Transverse colon (tissue), 4 donors: ENCODE measurements around the gene TRPM3. TPM values are rescaled to one million over a fixed set of nuclear protein-coding genes. Genes with fewer than 3 reads are reported as not detected.

Experiments
- DNase-seq: peaks from one replicate; pipeline ENCODE4 v3.0.0-alpha.2; 2019
- H3K27ac ChIP-seq, 4 donors: fragments of 200-600 bp; sonication (generic); 2 replicates each; pipeline ENCODE4 v1.5.1; 2016 to 2018; ENCODE audit warnings: inconsistent platforms in 4 of 4
- H3K27me3 ChIP-seq: fragments of 200-600 bp; sonication (generic); 2 replicates; pipeline ENCODE4 v1.5.1; 2017; ENCODE audit warnings: inconsistent platforms
- H3K36me3 ChIP-seq, 4 donors: fragments of 200-600 bp; sonication (generic); 2 replicates each; pipeline ENCODE4 v1.5.1; 2017 to 2019; ENCODE audit warnings: inconsistent platforms in 4 of 4
- H3K4me1 ChIP-seq, 4 donors: fragments of 200-600 bp; sonication (generic); 2 replicates each; pipeline ENCODE4 v1.5.1; 2017 to 2020; ENCODE audit warnings: inconsistent platforms in 4 of 4
- H3K4me3 ChIP-seq, 4 donors: fragments of 200-600 bp; sonication (generic); 1 replicate in 1 of 4; 2 replicates in 3 of 4; pipeline versions ENCODE4 v1.5.1 to v1.6.1; 2017 to 2019; ENCODE audit warnings: inconsistent platforms in 4 of 4
- H3K9me3 ChIP-seq, 2 donors: fragments of 200-600 bp; sonication (generic); 2 replicates each; pipeline ENCODE4 v1.5.1; 2017 to 2019; ENCODE audit warnings: inconsistent platforms in 2 of 2
- CTCF ChIP-seq, 5 experiments: fragments of 200-600 bp in 3 of 5; fragments of 450-650 bp in 2 of 5; sonication (generic) in 3 of 5; IDR thresholded peaks; 1 replicate in 2 of 5; 2 replicates in 3 of 5; pipeline ENCODE4 v1.5.1; 2016 to 2017; ENCODE audit warnings: antibody characterized with exemption in 5 of 5, inconsistent platforms in 3 of 5, mild to moderate bottlenecking in 2 of 5, moderate library complexity in 1 of 5
- EP300 ChIP-seq: sonication (generic); formaldehyde crosslinking; IDR thresholded peaks from one replicate; pipeline ENCODE4 v1.6.1; 2017; ENCODE audit warnings: antibody characterized with exemption, low read depth
- POLR2A ChIP-seq: fragments of 450-650 bp; IDR thresholded peaks from one replicate; pipeline ENCODE4 v1.6.1; 2016; ENCODE audit warnings: antibody characterized with exemption, mild to moderate bottlenecking, moderate library complexity
- POLR2AphosphoS5 ChIP-seq, 3 donors: sonication (generic); formaldehyde crosslinking; IDR thresholded peaks; one replicate each; pipeline ENCODE4 v1.6.1; 2016; ENCODE audit warnings: antibody characterized with exemption in 3 of 3
- WGBS, 2 donors: methylation state at CpG; one replicate each; pipeline ENCODE4 v1.1.5; 2018; ENCODE audit warnings: low coverage in 1 of 2; 5-methylcytosine and 5-hydroxymethylcytosine counted together
- in situ Hi-C, 4 donors: fragments of 200-750 bp; cut with MboI; loops; one replicate each; pipeline versions ENCODE4 v1.15.0 to v1.15.1; 2017; ENCODE audit warnings: low sequenced_read_pairs in 3 of 4, low pct_ligation_motif_present in 1 of 4, low pct_unique_long_range_greater_than_20kb in 1 of 4
- intact Hi-C: fragments of 100-400 bp; cut with DNase I; formaldehyde crosslinking; loops from one replicate; pipeline ENCODE4 v1.15.1; 2023; ENCODE audit warnings: low total_unique reads
- total RNA-seq, 4 donors: library from RNA; depleted of rRNA; stranded (reverse); fragments of >200 nt; gene quantifications; one replicate each; pipeline ENCODE4 v1.1.0, GENCODE V29; 2016

TRPM3 gene
- total RNA-seq, 4 donors from 2014 or later: 0.16 to 1.2 (median 0.32) TPM

GRCh38 chr9:70519912-70520724 lies 601.3 kb downstream of the TRPM3 start:
- in situ Hi-C loops: no loop called here
- intact Hi-C loops: no loop called here
- Histone ChIP-seq H3K4me3 (no peak overlapping the region), H3K9me3 (no peaks in the 10 kb centered on the region), H3K4me1 (no peaks in the 10 kb centered on the region), H3K27me3 (no peaks in the 10 kb centered on the region), H3K27ac (no peak overlapping the region), H3K36me3 (no peaks in the 10 kb centered on the region)
- WGBS, 2 donors: 62 to 67% methylated on average over 9 to 11 of the region's 11 CpGs
- no peak for DNase-seq
- TF ChIP-seq POLR2AphosphoS5 (IDR thresholded peaks at IDR 0.05) (no peak), POLR2A (no peak), CTCF (IDR thresholded peaks at IDR 0.05) (no peak), EP300 (no peak)

- Histone ChIP-seq H3K4me3 (no peak overlapping the region), H3K4me1 (no peaks in the 10 kb centered on the region), H3K27me3 (no peaks in the 10 kb centered on the region), H3K36me3 (no peaks in the 10 kb centered on the region), H3K9me3 (no peaks in the 10 kb centered on the region), H3K27ac (no peak overlapping the region)
- intact Hi-C loops (no loop called here), in situ Hi-C loops (no loop called here)
- DNase-seq: no peak
- TF ChIP-seq CTCF (IDR thresholded peaks at IDR 0.05) (no peak), POLR2A (no peak), EP300 (no peak), POLR2AphosphoS5 (IDR thresholded peaks at IDR 0.05) (no peak)
- WGBS, 2 donors: 70% methylated on average over 1 of the region's 1 CpG; no CpG with 5 or more reads in 1 of the 2 donors
Observed at GRCh38 chr9:70517926-70518610, 603.4 kb downstream of the TRPM3 start.

- intact Hi-C loops: no loop called here
- no peaks in the 10 kb centered on the region for H3K4me1 ChIP-seq
- no peaks in the 10 kb centered on the region for H3K36me3 ChIP-seq
- no peak for TF ChIP-seq CTCF (IDR thresholded peaks at IDR 0.05)
- TF ChIP-seq POLR2A: no peak
- TF ChIP-seq POLR2AphosphoS5 (IDR thresholded peaks at IDR 0.05): no peak
- TF ChIP-seq EP300: no peak
- DNase-seq: no peak
- no peak overlapping the region for H3K4me3 ChIP-seq
- no peaks in the 10 kb centered on the region for H3K27me3 ChIP-seq
- no peak overlapping the region for H3K27ac ChIP-seq
- H3K9me3 ChIP-seq: no peaks in the 10 kb centered on the region
- 78 to 100% methylated on average over 1 to 2 of the region's 2 CpGs for WGBS, 2 donors
- in situ Hi-C loops: no loop called here
Observed at GRCh38 chr9:70514273-70514672, 607.1 kb downstream of the TRPM3 start.

DNA sequence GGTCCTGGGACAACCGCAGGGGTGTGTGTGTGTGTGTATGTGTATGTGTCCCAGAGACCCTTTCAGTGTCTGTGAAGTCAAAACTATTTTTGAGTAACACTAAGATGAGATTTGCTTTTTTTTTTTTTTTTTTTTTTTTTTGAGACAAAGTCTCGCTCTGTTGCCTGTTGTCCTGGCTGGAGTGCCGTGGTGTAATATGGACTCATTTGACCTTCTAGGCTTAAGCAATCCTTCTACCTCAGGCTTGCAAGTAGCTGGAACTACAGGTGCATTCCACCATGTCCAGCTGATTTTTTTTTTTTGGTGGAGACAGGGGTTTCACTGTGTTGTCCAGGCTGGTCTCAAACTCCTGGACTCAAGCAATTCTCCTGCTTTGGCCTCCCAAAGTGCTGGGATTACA lies 609.6 kb downstream of the TRPM3 start:
- H3K9me3 ChIP-seq: no peaks in the 10 kb centered on the region
- in situ Hi-C loops (no loop called here), intact Hi-C loops (no loop called here)
- 86% methylated on average over 3 of the region's 3 CpGs; no CpG with 5 or more reads in 1 of the 2 donors for WGBS, 2 donors
- no peak overlapping the region for H3K4me3 ChIP-seq
- no peaks in the 10 kb centered on the region for H3K4me1 ChIP-seq
- no peaks in the 10 kb centered on the region for H3K27me3 ChIP-seq
- no peak for DNase-seq
- H3K27ac ChIP-seq: no peak overlapping the region
- no peaks in the 10 kb centered on the region for H3K36me3 ChIP-seq
- TF ChIP-seq POLR2A (no peak), EP300 (no peak), CTCF (IDR thresholded peaks at IDR 0.05) (no peak), POLR2AphosphoS5 (IDR thresholded peaks at IDR 0.05) (no peak)
